Activated B cell treated with CpG ODN at 0.5 μM for 24 hours (primary cell): Measurements from ENCODE around the gene AUNIP. TPM values are rescaled to one million over a fixed set of nuclear protein-coding genes. Genes with fewer than 3 reads are reported as not detected.

Source experiments
- ATAC-seq: fragments of 200-7000 bp; cut with Tn5 transposase; one replicate; pipeline ENCODE4 v1.10.0; 2021; ENCODE audit warnings: low read depth, mild to moderate bottlenecking, moderate library complexity
- CTCF ChIA-PET: fragments of 350-600 bp; sonication (Branson Sonifier 250); formaldehyde crosslinking; loops from one replicate; lab custom pipeline; 2021; ENCODE audit warnings: antibody characterized with exemption; lab: Charles Lee
- POLR2A ChIA-PET: fragments of 350-600 bp; sonication (Branson Sonifier 250); formaldehyde crosslinking; loops from one replicate; lab custom pipeline; 2021; ENCODE audit warnings: antibody characterized with exemption; lab: Charles Lee
- DNase-seq: peaks from one replicate; pipeline ENCODE4 v3.0.0; 2022
- H3K27ac Mint-ChIP-seq: one replicate; pipeline ENCODE4 v1.8.0; 2020; ENCODE audit warnings: mixed read lengths
- H3K27me3 Mint-ChIP-seq: one replicate; pipeline ENCODE4 v1.8.0; 2021; ENCODE audit warnings: mixed read lengths
- H3K36me3 Mint-ChIP-seq: one replicate; pipeline ENCODE4 v1.8.0; 2021; ENCODE audit warnings: low read depth, mixed read lengths
- H3K4me1 Mint-ChIP-seq: one replicate; pipeline ENCODE4 v1.8.0; 2021; ENCODE audit warnings: mixed read lengths
- H3K4me3 Mint-ChIP-seq: one replicate; pipeline ENCODE4 v1.8.0; 2020; ENCODE audit warnings: mild to moderate bottlenecking, mixed read lengths
- H3K9me3 Mint-ChIP-seq: one replicate; pipeline ENCODE4 v1.8.0; 2020; ENCODE audit warnings: mixed read lengths
- intact Hi-C: fragments of 100-400 bp; cut with micrococcal nuclease; formaldehyde crosslinking; loops from one replicate; pipeline ENCODE4 v1.15.1; 2024
- total RNA-seq: library from RNA; stranded (reverse); gene quantifications from 2 replicates; pipeline ENCODE4 v1.2.3, GENCODE V29; 2022
- TF ChIP-seq, protein P1 (sequence below): fragments of 200-600 bp; IDR thresholded peaks from one replicate; pipeline ENCODE4 v1.8.0; 2022; ENCODE audit warnings: antibody characterized with exemption, mild to moderate bottlenecking

Gene AUNIP
- total RNA-seq, 1 donor from 2014 or later = 0.42 TPM

DNA sequence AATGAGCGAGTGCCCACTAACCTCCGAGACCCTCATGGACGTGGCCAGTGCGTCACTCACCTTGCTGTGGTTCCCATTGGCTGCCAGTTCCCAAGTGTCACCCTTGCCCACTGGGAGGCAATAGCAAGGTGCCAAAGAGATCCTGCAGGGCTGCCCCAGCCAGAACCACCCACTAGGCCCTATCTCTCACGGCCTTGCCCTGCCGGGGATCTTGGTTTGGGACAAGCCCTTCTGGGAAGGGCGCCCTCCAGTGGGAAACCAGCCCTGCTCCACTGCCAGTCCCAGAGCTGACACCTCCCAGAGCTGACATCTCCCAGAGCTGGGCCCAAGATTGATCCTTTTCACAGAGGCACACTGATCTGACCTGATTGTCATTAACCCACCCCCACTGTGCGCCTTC is 61.3 kb downstream of the AUNIP start:
- no peak for ATAC-seq
- intact Hi-C loops = loop anchor here (1.0 to 5.0 kb wide), 3 partner anchors 21 to 295 kb away; partner anchors contain the start of genes MAN1C1 and MTFR1L
- Mint-ChIP-seq H3K36me3 (no peaks in the 10 kb centered on the region), H3K4me3 (no peak overlapping the region), H3K4me1 (peaks cover 20% of the 10 kb centered on the region), H3K9me3 (no peaks in the 10 kb centered on the region), H3K27ac (no peak overlapping the region), H3K27me3 (no peaks in the 10 kb centered on the region)
- CTCF ChIA-PET = interaction anchor here (0.7 to 1.2 kb wide), 3 partner anchors 12 to 294 kb away, joined by 3 to 7 read pairs (median 3); no protein-coding TSS in a partner anchor
- POLR2A ChIA-PET = interaction anchor here (0.8 to 1.5 kb wide), 2 partner anchors 12 to 366 kb away, joined by 3 to 4 read pairs; no protein-coding TSS in a partner anchor
- no peak for DNase-seq
- TF ChIP-seq, protein P1, sequence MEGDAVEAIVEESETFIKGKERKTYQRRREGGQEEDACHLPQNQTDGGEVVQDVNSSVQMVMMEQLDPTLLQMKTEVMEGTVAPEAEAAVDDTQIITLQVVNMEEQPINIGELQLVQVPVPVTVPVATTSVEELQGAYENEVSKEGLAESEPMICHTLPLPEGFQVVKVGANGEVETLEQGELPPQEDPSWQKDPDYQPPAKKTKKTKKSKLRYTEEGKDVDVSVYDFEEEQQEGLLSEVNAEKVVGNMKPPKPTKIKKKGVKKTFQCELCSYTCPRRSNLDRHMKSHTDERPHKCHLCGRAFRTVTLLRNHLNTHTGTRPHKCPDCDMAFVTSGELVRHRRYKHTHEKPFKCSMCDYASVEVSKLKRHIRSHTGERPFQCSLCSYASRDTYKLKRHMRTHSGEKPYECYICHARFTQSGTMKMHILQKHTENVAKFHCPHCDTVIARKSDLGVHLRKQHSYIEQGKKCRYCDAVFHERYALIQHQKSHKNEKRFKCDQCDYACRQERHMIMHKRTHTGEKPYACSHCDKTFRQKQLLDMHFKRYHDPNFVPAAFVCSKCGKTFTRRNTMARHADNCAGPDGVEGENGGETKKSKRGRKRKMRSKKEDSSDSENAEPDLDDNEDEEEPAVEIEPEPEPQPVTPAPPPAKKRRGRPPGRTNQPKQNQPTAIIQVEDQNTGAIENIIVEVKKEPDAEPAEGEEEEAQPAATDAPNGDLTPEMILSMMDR = no peak

DNA sequence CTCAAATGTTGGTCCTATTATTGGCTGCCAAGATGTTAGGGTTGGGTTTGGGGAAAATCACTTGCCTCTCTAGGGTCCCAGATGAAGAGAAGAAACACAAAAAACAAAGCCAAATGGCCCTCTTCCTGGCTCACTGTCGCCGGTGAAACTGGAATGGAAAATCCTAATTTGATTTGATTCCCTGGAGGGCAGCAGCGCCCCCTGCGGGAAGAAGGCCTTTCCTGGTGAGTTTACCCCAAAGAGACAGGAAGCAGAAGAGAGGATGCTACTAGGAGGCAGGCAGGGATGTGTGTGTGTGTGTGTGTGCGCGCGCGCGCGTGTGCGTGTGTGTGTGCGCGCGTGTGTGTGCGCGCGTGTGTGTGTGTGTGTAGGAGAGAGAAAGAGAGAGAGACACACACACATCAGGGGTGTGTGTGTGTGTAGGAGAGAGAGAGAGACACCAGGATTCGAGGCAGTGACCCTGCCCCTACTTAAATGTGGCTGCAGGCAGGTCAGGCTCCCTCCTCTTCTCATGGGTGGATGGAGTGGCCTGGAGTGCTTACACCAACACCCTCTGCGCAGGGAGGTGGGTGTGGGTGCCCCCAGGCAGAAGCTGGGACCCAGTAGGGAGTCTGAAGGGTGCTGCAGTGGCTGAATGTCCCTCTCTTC is 62.3 kb downstream of the AUNIP start:
- Mint-ChIP-seq H3K27me3 (no peaks in the 10 kb centered on the region), H3K27ac (no peak overlapping the region), H3K4me1 (peaks cover 16% of the 10 kb centered on the region), H3K4me3 (peak overlapping the region; percentile 4), H3K9me3 (no peaks in the 10 kb centered on the region), H3K36me3 (no peaks in the 10 kb centered on the region)
- TF ChIP-seq, protein P1 = no peak
- DNase-seq = peak; percentile 36
- intact Hi-C loops = loop anchor here (1.0 to 5.0 kb wide), 2 partner anchors 180 to 294 kb away; partner anchors contain the start of gene MAN1C1
- ATAC-seq = peak; percentile 32
- POLR2A ChIA-PET = interaction anchor here (0.5 to 1.5 kb wide), 3 partner anchors 9 to 174 kb away, joined by 3 read pairs; no protein-coding TSS in a partner anchor
- CTCF ChIA-PET = no interaction called here

DNA sequence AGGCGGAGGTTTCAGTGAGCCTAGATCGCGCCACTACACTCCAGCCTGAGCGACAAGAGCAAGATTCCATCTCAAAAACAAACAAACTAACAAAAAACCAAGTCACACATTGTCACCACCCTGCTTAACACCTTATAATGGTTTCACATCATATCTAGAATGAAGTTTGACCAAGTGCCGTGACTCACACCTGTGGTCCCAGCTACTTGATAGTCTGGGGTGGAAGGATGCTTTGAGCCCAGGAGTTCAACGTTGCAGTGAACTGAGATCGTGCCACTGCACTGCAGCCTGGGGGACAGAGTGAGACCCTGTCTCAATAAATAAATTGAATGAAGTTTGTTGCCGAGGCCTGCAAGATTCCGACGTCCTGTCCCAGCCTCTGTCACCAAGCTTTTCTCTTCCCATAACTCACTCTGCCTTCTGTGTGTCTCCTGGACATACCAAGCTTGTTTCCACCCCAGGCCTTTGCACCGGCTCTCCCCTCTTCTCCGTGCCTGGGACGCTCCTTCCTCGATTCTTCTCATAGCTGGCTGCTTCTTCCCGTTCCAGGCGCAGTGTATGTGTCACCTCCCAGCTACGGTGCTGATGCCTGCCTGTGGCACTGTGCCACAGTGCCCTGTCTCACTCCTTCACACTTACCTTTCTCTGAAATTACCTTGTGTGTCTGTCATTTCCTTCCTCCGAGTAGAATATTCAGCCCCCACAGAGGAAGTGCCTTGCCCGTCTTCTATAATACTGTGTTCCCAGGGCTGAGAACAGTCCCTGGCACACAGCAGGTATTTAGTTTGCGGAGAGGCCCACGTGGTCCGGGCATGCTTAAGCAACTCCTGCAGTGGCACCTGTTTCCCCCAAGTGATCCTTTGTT is 63.1 kb downstream of the AUNIP start:
- no peak overlapping the region for H3K27ac Mint-ChIP-seq
- CTCF ChIA-PET = no interaction called here
- no peaks in the 10 kb centered on the region for H3K27me3 Mint-ChIP-seq
- no peak for ATAC-seq
- no peaks in the 10 kb centered on the region for H3K36me3 Mint-ChIP-seq
- no peak for DNase-seq
- TF ChIP-seq, protein P1 = no peak
- POLR2A ChIA-PET = interaction anchor here (0.5 to 0.6 kb wide), 2 partner anchors 8 to 175 kb away, joined by 3 to 5 read pairs; no protein-coding TSS in a partner anchor
- no peaks in the 10 kb centered on the region for H3K9me3 Mint-ChIP-seq
- peaks cover 16% of the 10 kb centered on the region for H3K4me1 Mint-ChIP-seq
- H3K4me3 Mint-ChIP-seq = no peak overlapping the region
- intact Hi-C loops = loop anchor here (5.0 kb wide), 1 partner anchor 179 kb away; the partner anchor contains the start of gene MAN1C1

DNA sequence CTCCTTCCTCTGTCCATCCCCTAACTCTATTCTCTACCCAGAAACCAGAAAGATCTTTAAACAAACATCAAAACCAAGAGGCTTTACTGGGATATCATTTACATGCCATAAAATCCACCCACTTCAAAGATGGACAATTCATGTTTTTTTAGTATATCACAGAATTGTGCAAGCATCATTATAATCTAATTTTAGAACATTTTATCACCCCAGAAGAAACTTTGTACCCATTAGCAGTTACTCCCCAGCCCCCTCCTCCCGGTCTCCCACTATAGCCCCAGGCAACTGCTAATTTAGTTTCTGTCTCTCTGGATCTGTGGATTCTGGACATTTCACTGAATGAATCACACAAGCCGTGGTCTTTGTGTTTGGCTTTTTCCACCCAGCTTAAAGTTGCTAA is 64.0 kb downstream of the AUNIP start:
- intact Hi-C loops = loop anchor here (5.0 kb wide), 1 partner anchor 178 kb away; the partner anchor contains the start of gene MAN1C1
- POLR2A ChIA-PET = no interaction called here
- no peaks in the 10 kb centered on the region for H3K9me3 Mint-ChIP-seq

More for the DNA sequence above, 64.0 kb downstream of the AUNIP start:
- Mint-ChIP-seq H3K4me3 (no peak overlapping the region), H3K36me3 (no peaks in the 10 kb centered on the region), H3K27ac (no peak overlapping the region), H3K4me1 (peaks cover 10% of the 10 kb centered on the region), H3K27me3 (no peaks in the 10 kb centered on the region)
- CTCF ChIA-PET = no interaction called here
- ATAC-seq (no peak), DNase-seq (no peak)
- TF ChIP-seq, protein P1 = no peak
